WTC11 (cell line): ENCODE measurements around the gene SNX3. TPM values are rescaled to one million over a fixed set of nuclear protein-coding genes. Genes with fewer than 3 reads are reported as not detected.
"Not testable (repeated sequence)": the region's sequence is repeated elsewhere in the genome, so short reads cannot be mapped to it uniquely, and the experiment has no call there.

Experiments
- ATAC-seq: fragments of 200-7000 bp; cut with Tn5 transposase; 2 replicates; pipeline ENCODE4 v1.10.0; 2021; ENCODE audit warnings: mild to moderate bottlenecking, moderate library complexity
- CTCF ChIA-PET: fragments of 300-600 bp; sonication (Branson Sonifier 250); formaldehyde crosslinking; loops from one replicate; lab custom pipeline; 2021; ENCODE audit warnings: antibody characterized with exemption; lab: Charles Lee
- POLR2A ChIA-PET: fragments of 350-600 bp; sonication (Branson Sonifier 250); formaldehyde crosslinking; loops from one replicate; lab custom pipeline; 2021; ENCODE audit warnings: antibody characterized with exemption; lab: Charles Lee
- DNase-seq: peaks from one replicate; pipeline ENCODE4 v3.0.0; 2021; ENCODE audit warnings: low spot score
- H3K27ac Mint-ChIP-seq: 2 replicates; pipeline ENCODE4 v1.8.0; 2021; ENCODE audit warnings: mixed read lengths
- H3K27me3 Mint-ChIP-seq: 2 replicates; pipeline ENCODE4 v1.8.0; 2021; ENCODE audit warnings: low read depth, mild to moderate bottlenecking, moderate library complexity, mixed read lengths
- H3K36me3 Mint-ChIP-seq: 2 replicates; pipeline ENCODE4 v1.8.0; 2021; ENCODE audit warnings: mixed read lengths
- H3K4me1 Mint-ChIP-seq: 2 replicates; pipeline ENCODE4 v1.8.0; 2022; ENCODE audit warnings: mixed read lengths
- H3K4me3 Mint-ChIP-seq: 2 replicates; pipeline ENCODE4 v1.8.0; 2021; ENCODE audit warnings: mild to moderate bottlenecking, moderate library complexity, mixed read lengths
- H3K9me3 Mint-ChIP-seq: 2 replicates; pipeline ENCODE4 v1.8.0; 2021; ENCODE audit warnings: mixed read lengths
- ATF6 ChIP-seq: sonication (generic); formaldehyde crosslinking; IDR thresholded peaks from 2 replicates; pipeline ENCODE4 v1.8.1; 2023; ENCODE audit warnings: mild to moderate bottlenecking, missing genetic modification reagents
- CREM ChIP-seq: sonication (generic); formaldehyde crosslinking; IDR thresholded peaks from 2 replicates; pipeline ENCODE4 v1.8.1; 2022; ENCODE audit warnings: mild to moderate bottlenecking, missing genetic modification reagents, moderate library complexity
- GABPB1 ChIP-seq: sonication (generic); formaldehyde crosslinking; IDR thresholded peaks from 2 replicates; pipeline ENCODE4 v1.8.1; 2023; ENCODE audit warnings: mild to moderate bottlenecking, missing genetic modification reagents
- HMGA2 ChIP-seq: fragments of 250-450 bp; sonication (Bioruptor Pico); IDR thresholded peaks from 2 replicates; pipeline ENCODE4 v1.4.0; 2021; ENCODE audit warnings: mild to moderate bottlenecking, moderate library complexity
- PRDM15 ChIP-seq: sonication (generic); formaldehyde crosslinking; IDR thresholded peaks from 2 replicates; pipeline ENCODE4 v1.8.0; 2022; ENCODE audit warnings: missing genetic modification reagents
- SOX15 ChIP-seq: fragments of 250-450 bp; sonication (Bioruptor Pico); IDR thresholded peaks from 2 replicates; pipeline ENCODE4 v1.9.0; 2021; ENCODE audit warnings: mild to moderate bottlenecking
- TEAD1 ChIP-seq: sonication (generic); formaldehyde crosslinking; IDR thresholded peaks from 2 replicates; pipeline ENCODE4 v1.8.0; 2022; ENCODE audit warnings: mild to moderate bottlenecking, missing genetic modification reagents
- TEAD4 ChIP-seq: sonication (generic); formaldehyde crosslinking; IDR thresholded peaks from 2 replicates; pipeline ENCODE4 v1.8.0; 2022; ENCODE audit warnings: mild to moderate bottlenecking, missing genetic modification reagents
- ZNF396 ChIP-seq: fragments of 250-450 bp; sonication (Bioruptor Pico); IDR thresholded peaks from 2 replicates; pipeline ENCODE4 v1.8.0; 2021; ENCODE audit warnings: mild to moderate bottlenecking, moderate library complexity, borderline replicate concordance
- ZNF425 ChIP-seq: fragments of 250-450 bp; sonication (Bioruptor Pico); conservative IDR thresholded peaks from 2 replicates; pipeline ENCODE4 v1.9.0; 2021; ENCODE audit warnings: mild to moderate bottlenecking
- total RNA-seq: library from RNA; stranded (reverse); gene quantifications from 3 replicates; pipeline ENCODE4 v1.2.3, GENCODE V29; 2021
- TF ChIP-seq, protein P1 (sequence below): sonication (generic); formaldehyde crosslinking; conservative IDR thresholded peaks from 2 replicates; pipeline ENCODE4 v1.8.1; 2022; ENCODE audit warnings: mild to moderate bottlenecking, missing genetic modification reagents
- TF ChIP-seq, protein P2 (sequence below): sonication (generic); formaldehyde crosslinking; IDR thresholded peaks from 2 replicates; pipeline ENCODE4 v1.8.1; 2023; ENCODE audit warnings: mild to moderate bottlenecking, missing genetic modification reagents, moderate library complexity

SNX3 gene
- total RNA-seq, 1 experiment from 2014 or later, result 66.1 TPM

DNA sequence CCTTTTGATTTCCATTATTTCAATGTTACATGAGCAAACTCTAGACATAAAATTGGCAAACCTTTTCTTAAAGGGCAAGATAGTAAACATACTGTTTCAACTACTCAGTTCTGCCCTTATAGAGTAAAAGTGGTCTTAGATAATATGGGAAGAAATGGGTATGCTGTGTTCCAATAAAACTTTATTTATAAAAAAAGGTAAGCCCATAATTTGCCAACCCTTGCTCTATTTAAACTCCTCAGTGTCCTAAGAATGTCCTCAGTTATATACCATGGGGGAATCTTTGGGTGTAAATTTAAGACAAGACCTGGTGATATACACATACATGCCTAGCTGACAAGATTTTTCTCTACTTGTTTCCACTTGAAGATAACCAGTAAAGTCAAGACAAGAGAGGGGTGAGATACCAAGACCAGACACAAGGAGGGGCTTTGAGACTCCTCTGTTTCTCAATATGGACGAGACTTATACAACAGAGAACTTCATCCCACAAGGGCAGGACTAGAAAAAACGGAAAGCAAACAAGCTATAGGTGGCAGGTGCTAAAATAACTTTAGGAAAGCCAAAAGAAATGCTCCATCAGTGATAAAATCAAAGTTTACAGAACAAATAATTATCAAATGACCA is 10.5 kb downstream of the SNX3 start (continued):
- no peak for TF ChIP-seq ATF6 (CRISPR knock-in tag)
- TF ChIP-seq ZNF396, result no peak
- TF ChIP-seq CREM, result no peak
- TF ChIP-seq, all 79 proteins: peak for 0

GRCh38 chr6:108247965-108248536 is 12.8 kb downstream of the SNX3 start:
- TF ChIP-seq, protein P1, sequence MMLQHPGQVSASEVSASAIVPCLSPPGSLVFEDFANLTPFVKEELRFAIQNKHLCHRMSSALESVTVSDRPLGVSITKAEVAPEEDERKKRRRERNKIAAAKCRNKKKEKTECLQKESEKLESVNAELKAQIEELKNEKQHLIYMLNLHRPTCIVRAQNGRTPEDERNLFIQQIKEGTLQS, result no peak
- peak; percentile 60; the same call in 1 of the 2 replicates for TF ChIP-seq HMGA2 (CRISPR knock-in tag)
- Mint-ChIP-seq H3K9me3 (peaks cover 7% of the 10 kb centered on the region; the same call in 1 of the 2 replicates), H3K4me1 (no peaks in the 10 kb centered on the region), H3K27ac (peak overlapping the region; percentile 12; the same call in 1 of the 2 replicates), H3K36me3 (peaks cover 18% of the 10 kb centered on the region), H3K27me3 (no peaks in the 10 kb centered on the region), H3K4me3 (no peak overlapping the region)
- DNase-seq, result no peak
- ChIA-PET POLR2A (no interaction called here), CTCF (interaction anchor here (0.8 to 4.3 kb wide), 3 partner anchors 13 to 250 kb away, joined by 3 to 32 read pairs (median 7); partner anchors contain the start of gene SNX3)
- no peak for ATAC-seq

- POLR2A ChIA-PET, H3K4me1 Mint-ChIP-seq, H3K27me3 Mint-ChIP-seq, CTCF ChIA-PET, H3K4me3 Mint-ChIP-seq, DNase-seq, ATAC-seq, H3K27ac Mint-ChIP-seq: not testable (repeated sequence)
- peaks cover 32% of the 10 kb centered on the region for H3K36me3 Mint-ChIP-seq
- peaks cover 20% of the 10 kb centered on the region for H3K9me3 Mint-ChIP-seq
These were observed 15.7 kb downstream of the SNX3 start for GRCh38 chr6:108245095-108245494.

DNA sequence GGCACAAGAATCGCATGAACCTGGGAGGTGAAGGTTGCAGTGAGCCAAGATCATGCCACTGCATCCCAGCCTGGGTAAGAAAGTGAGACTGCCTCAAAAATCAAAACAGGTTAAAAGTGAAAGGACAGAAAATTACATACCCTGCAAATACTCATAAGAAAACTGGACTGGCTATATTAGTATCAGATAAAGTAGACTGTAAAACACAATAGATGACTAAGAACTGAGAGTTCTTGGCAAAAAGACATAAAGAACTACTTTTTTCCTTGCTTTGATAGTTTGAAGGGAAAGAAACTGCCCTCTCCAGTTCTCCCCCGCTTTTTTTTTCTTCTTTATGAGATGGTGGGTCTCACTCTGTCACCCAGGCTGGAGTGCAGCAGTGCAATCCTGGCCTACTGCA is 17.0 kb downstream of the SNX3 start:
- no peak overlapping the region for H3K27ac Mint-ChIP-seq
- no peak overlapping the region for H3K4me3 Mint-ChIP-seq
- no peak for TF ChIP-seq PRDM15 (CRISPR knock-in tag)
- TF ChIP-seq, protein P2, sequence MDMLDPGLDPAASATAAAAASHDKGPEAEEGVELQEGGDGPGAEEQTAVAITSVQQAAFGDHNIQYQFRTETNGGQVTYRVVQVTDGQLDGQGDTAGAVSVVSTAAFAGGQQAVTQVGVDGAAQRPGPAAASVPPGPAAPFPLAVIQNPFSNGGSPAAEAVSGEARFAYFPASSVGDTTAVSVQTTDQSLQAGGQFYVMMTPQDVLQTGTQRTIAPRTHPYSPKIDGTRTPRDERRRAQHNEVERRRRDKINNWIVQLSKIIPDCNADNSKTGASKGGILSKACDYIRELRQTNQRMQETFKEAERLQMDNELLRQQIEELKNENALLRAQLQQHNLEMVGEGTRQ (CRISPR knock-in tag), result no peak
- TF ChIP-seq SOX15, result no peak
- TF ChIP-seq TEAD1 (CRISPR knock-in tag), result no peak
- no peak for TF ChIP-seq ZNF425 (CRISPR knock-in tag)
- TF ChIP-seq TEAD4 (CRISPR knock-in tag), result no peak
- no peak for TF ChIP-seq GABPB1 (CRISPR knock-in tag)
- TF ChIP-seq, all 79 proteins: peak for 0
- H3K9me3 Mint-ChIP-seq, result peaks cover 20% of the 10 kb centered on the region
- POLR2A ChIA-PET, result no interaction called here
- no peak for DNase-seq
- no peaks in the 10 kb centered on the region for H3K4me1 Mint-ChIP-seq
- no peaks in the 10 kb centered on the region; the same call in 1 of the 2 replicates for H3K27me3 Mint-ChIP-seq
- CTCF ChIA-PET, result no interaction called here
- ATAC-seq, result no peak
- peaks cover 32% of the 10 kb centered on the region for H3K36me3 Mint-ChIP-seq
